Astrocyte of the cerebellum (primary cell): ENCODE results near the gene GPR161.

Experiments
- DNase-seq: peaks from one replicate; pipeline ENCODE4 v3.0.0-alpha.2; 2011; ENCODE audit warnings: low read depth
- H3K4me3 ChIP-seq: 2 replicates; pipeline ENCODE4 v1.5.1; 2011; ENCODE audit warnings: mild to moderate bottlenecking, low read depth, low read length, moderate library complexity
- CTCF ChIP-seq: IDR thresholded peaks from 2 replicates; pipeline ENCODE4 v1.5.1; 2012; ENCODE audit warnings: low read length, low read depth, moderate library complexity, mild to moderate bottlenecking; ENCODE audit errors: missing control alignments
- in situ Hi-C: cut with HindIII; loops from 2 replicates; pipeline ENCODE4 v1.10.0; 2017; ENCODE audit warnings: low sequenced_read_pairs

GPR161 gene

GRCh38 chr1:168101336-168101735 lies 35.4 kb downstream of the GPR161 start:
- no peak overlapping the region for H3K4me3 ChIP-seq
- DNase-seq = no peak
- no peak for TF ChIP-seq CTCF
- in situ Hi-C loops = no loop called here

- DNase-seq = peak; percentile 68
- no peak for TF ChIP-seq CTCF
- in situ Hi-C loops = no loop called here
- no peak overlapping the region for H3K4me3 ChIP-seq
Observed at GRCh38 chr1:168100315-168101002, 36.3 kb downstream of the GPR161 start.

GRCh38 chr1:168099337-168099801 lies 37.4 kb downstream of the GPR161 start:
- no peak for DNase-seq
- no peak overlapping the region for H3K4me3 ChIP-seq
- TF ChIP-seq CTCF = no peak
- in situ Hi-C loops = no loop called here

GRCh38 chr1:168098534-168099320 lies 38.0 kb downstream of the GPR161 start:
- in situ Hi-C loops = no loop called here
- no peak overlapping the region for H3K4me3 ChIP-seq
- no peak for TF ChIP-seq CTCF
- no peak for DNase-seq

- no peak for DNase-seq
- no peak overlapping the region for H3K4me3 ChIP-seq
- TF ChIP-seq CTCF = no peak
- in situ Hi-C loops = no loop called here
Observed at GRCh38 chr1:168097921-168098528, 38.7 kb downstream of the GPR161 start.

- in situ Hi-C loops = no loop called here
- DNase-seq = no peak
- no peak for TF ChIP-seq CTCF
- H3K4me3 ChIP-seq = no peak overlapping the region
Observed at GRCh38 chr1:168096296-168097165, 40.2 kb downstream of the GPR161 start.
